ENCODE measurements around the gene TMEM184C.

TMEM184C gene

DNA sequence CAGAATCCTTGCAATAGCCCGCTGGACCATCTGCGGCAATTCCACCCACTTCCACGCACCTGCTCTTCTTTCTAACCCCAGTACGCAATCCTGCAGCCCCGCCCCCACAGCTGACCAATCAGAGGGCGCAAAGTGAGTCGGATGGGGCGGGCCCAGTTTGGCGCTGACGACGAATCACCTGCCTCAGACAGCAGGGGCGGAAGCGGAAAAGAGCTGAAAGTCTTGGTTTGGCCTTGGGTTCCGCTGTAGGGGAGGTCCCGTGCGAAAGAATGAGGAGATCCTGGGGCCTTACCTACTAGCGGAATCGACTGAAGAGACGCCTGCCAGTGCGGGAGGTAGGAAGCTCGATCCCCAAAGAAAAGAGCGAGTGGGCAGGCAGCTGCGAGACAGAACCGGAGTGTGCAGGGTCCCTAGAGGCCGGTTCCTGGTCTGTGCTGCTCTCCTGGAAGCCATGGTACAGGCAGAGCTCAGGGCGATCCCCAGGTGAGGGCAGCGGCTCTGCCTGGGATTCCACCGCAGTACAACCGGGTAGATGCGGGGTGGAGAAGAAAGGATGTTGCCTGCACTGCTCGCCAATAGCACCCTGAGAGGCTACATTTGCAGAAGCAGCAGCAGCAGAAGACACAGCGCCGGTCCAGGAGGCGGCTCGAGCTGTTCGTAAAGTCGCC lies at the start of gene TMEM184C:
Gene TMEM184C (plus strand): TSS at position 225 of the 668 bp plus-strand sequence. CDS start 560 bp downstream, outside the sequence.
- peak; percentile 87 for DNase-seq

DNA sequence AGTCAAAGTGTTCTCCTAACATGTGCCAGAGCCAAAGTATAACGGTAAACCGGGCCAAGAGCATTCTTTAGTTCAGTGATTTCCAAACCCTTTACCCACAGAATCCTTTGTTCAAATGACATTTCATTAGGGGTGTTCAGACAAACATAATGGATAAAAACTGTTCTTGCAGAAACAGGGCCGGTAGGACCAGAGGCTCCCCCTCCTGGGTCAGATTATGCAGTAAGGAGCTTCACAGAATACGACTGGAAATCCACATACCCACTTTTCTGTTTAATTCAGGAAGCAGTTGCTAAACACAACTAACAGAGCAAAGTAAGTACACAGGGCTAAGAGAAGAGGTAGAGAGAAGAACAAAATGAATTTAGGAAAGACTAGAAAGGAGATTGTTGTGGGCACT lies 46.6 kb upstream of the TMEM184C start:
- no peak for DNase-seq

DNA sequence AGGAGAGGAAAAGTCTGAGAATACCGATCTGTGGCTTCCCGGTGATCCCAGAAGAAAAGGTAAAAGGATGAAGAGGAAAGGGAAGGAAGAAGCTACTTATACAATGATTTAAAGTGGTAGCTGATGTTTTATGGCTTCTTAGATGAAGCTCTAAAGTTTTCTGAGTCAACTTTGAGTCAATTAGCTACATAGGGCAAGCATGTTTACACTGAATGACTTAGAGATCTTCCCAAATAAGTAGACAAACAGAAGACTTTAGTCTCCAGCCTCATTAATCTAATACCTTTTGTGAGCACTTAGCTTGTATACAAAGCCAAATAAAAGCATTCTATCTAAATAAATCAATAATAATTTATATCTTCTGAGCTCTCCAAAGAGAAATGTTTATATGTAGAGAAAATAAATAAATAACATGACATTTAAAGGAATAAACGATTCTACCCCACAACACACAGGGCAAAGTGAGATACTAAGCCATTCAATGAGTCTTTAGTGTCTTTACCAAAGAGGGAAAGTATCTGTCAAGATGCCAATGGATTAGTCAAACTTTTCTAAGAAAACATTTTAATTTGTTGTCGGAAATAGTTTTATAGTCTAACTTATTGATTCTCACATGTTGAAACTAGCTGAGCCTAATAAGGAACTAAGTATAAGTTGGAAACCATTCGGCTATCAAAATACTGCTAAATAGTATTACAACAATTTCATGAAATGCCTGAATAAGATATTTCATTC lies 46.0 kb upstream of the TMEM184C start:
- DNase-seq, result no peak

DNA sequence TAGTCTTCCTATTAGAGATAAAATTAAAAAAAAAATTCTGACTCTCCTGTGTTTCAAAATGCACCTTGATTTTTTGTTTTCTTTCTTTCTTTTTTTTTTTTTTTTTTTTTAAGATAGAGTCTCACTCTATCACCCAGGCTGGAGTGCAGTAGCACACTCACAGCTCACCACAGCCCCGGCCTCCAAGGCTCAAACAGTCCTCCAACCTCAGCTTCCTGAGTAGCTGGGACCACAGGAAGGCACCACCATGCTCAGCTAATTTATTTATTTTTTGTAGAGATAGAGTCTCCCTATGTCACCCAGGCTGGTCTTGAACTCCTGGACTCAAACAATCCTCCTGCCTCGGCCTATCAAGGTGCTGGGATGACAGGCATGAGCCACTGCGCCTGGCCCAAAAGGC lies 41.1 kb upstream of the TMEM184C start:
- DNase-seq, result no peak

DNA sequence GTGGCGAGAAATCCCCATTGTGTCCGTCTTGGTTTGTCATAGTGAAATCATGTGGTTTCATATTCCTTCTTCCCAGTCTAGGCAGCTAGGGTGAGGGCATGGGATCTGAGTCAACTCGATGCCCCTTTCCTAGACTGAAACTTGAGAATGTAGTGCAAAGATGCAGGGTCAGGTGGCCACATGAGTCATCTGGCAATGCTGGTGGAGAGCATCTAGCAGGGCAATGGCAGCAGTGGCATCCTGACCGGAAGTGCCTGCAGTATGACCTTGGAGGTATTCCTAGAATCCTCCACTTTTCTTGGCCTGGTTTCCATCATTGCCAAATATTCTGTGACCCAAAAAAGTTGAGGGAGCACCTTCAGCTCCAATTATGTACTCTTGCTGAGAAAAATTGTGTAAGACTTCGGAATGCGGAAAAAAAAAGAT lies 39.1 kb upstream of the TMEM184C start:
- DNase-seq, result no peak

DNA sequence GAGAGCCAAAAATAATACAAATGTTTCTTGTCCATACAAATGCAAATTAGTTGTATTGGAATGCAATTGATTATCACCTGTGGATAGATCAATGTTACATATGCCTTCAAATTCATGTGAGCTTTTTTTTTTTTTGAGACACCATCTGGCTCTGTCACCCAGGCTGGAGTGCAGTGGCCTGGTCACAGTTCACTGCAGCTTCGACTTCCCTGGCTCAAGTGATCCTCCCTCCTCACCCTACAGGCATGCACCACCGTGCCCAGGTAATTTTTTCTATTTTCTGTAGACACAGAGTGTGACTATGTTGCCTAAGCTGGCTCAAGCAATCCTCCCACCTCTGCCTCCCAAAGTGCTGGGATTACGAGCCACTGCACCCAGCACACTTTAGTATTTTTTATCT lies 38.6 kb upstream of the TMEM184C start:
- no peak for DNase-seq

DNA sequence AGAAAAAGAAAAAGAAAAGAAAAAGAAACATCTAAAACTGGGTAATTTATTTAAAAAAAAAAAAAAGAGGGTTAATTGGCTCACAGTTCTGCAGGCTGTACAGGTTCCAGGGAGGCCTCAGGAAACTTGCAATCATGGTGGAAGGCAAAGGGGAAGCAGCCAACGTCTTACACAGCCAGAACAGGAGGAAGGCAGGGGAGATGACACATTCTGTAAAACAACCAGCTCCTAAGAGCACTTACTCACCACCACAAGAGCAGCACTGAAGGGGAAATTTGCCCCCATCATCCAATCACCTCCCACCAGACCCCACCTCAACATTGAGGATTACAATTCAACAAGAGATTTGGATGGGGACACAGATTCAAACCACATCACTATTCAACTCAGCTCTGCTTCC lies 36.8 kb upstream of the TMEM184C start:
- DNase-seq, result no peak

DNA sequence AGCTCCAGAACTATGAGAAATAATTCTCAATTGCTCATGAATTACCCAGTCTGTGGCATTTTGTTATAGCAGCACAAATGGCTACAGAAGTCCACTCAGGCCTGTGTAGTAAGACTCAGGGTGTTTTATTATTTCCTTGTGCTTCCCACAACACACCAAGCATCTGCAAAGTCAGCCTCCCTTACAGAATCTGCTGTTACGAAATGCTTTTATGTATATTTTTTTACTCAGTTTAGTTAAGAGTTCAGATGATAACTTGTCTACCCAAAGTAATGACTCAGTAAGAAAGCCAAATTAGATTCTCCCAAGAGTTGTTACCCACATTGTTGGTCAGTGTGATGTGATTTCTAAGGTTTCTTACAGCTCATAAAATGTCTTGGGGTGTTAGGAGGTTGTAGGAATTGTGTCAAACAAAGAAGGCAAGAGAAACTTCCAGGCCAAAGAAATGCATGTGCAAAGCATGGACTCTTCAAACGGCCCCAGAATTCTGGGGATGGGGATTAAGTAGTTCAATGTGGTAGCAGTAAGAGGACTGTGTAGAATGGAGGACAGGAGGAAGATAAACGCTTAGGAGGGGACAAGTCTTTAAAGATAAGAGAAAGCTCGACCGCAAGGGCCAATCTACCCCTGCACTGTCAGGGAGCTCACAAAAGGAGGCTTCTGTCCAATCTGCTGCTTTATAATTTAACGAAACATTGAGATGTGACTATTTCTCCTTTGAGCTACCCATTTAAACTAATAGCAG lies 35.4 kb upstream of the TMEM184C start:
- DNase-seq, result no peak

DNA sequence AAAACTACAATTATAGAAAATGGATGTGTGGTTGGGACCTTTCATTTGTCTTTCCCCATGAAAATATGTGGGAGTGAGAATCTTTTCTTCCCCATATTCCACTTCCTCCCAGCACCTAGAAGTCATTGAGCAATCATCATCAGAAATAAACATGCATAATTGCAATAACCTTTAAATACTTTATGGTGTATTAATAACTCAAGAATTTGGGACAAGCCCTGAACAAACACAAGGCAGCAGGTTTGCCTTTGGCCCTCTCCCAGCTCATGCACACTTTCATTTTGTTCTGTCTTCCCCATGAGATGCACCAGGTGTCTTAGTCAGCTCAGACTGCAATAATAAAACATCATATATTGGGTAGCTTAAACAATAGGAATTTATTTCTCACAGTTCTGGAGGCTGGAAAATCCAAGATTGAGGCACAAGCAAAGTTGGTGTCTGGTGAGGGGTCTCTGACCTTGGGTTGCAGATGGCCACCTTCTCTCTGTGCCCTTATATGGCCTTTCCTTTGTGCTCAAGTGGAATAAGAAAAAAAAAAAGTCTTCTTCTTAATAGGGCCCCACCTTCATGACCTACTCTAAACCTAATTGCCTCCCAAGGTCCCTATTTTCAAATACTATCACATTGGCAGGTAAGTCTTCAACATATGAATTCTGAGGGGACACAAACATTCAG lies 34.7 kb upstream of the TMEM184C start:
- no peak for DNase-seq

DNA sequence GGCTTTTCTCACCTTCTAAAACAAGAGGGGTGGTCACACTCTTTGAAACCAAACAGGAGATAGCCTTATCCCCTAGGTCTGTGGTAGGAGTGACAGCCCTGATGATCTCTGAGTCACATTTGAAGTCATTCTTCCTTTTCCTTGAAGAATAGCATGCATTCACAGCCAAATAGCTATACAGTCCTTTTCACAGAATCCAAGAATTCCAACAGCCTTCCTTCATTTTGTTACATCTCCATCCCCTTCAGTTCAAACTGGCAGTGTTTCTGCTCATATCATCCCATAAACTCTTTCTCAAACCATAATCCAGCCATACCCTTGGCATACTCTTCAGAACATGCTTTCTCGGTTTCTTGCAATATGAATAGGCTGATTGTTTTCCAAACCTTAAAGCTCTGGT lies 33.3 kb upstream of the TMEM184C start:
- DNase-seq, result no peak

DNA sequence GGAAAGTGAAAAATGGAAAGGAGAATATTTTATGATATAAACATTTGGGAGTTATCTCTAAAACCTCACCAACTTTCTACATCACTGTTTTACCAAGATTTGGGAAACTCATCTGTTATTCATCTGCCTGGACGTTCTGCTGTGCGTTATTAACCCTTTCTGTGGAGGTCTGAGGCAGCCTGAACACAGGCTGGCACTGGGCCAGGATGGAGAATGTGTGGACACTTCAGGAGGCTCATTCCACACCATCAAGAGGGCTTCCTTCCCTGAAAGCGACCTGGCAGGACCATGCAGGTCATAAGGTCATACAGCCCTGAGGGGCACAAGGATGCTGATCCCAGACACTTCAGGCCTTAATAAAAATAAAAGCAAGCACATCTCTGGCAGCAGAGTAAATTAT lies 31.2 kb upstream of the TMEM184C start:
- no peak for DNase-seq

DNA sequence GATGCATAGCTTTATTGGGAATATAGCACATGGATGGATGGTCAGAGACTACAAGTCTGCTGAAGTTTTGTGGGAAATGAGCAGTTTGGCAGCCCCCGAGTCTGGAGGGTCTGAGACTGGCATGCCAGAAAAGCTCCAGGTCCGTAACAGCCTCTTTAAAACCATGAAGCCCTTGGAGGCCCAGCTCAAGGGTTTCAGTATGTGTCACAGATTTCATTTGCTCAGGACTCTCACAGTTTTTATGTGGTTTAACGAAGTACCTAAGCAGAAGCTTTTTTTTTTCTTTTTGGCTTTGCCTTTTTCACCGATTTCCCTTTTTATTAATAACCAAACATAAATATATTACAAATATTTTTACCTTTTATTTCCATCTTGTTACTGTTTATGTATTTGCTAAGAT lies 30.6 kb upstream of the TMEM184C start:
- no peak for DNase-seq

DNA sequence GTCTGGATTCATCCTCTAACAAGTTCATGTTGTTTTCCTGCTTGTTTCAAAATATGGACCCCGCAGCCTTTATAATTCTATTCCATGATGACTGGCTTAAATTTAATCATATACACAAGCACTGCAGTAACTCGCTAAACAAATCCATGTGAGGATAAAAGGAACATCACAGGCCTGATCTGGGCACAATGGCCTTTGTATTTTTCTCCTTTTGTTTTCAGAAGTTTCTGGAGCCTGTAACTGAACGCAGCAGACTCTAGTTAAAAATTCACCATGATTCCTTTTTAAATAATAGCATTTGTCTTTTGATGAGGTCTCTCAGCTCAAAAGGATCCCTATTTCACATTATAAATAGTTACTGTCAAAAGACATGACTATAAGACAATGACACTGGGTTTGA lies 30.2 kb upstream of the TMEM184C start:
- DNase-seq, result no peak

DNA sequence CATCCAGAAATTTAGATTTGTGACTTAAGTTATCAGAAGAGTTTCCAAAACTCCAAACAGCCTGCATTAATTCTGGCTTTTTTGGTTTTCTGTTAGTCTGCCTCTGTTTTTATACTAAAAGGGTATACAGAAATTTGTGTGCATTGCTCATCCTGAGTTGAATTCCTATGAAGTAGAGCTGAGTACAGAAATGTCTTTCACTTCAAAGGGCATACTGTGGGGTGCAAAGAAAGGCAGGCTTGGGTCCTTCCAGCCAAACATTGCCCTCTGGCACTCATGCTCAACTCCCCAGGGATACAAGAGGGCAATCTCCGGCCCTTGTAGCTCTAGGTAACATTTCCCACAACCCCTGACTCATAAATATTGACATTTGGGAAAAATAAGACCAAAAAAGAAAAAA lies 27.6 kb upstream of the TMEM184C start:
- no peak for DNase-seq

DNA sequence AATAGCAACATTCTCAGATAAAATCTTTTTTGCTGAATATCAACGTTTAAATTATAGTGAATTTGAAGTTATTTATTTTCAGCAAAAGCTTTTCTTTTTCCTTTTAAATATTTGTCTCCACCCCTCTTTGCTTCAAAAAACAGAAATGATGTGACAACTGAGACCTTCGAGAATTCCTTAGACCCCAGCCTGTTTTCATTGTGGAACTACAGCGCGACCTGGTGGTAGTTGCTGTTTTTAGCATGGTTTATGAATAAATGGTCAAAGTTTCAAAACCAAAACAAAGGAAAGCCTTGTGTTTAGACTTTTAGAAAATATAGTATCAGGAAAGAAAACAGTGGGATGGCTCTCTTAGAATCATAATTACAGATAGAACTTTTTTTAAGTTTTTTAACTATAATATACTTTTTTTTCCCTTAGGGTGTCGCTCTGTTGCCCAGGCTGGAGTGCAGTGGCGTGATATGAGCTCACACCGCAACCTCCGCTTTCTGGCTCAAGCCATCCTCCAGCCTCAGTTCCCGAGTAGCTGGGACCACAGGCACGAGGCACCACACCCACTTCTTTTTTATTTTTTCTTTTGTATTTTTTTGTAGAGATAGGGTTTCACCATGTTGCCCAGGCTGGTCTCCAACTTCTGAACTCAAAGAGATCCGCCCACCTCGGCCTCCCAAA lies 26.8 kb upstream of the TMEM184C start:
- no peak for DNase-seq

DNA sequence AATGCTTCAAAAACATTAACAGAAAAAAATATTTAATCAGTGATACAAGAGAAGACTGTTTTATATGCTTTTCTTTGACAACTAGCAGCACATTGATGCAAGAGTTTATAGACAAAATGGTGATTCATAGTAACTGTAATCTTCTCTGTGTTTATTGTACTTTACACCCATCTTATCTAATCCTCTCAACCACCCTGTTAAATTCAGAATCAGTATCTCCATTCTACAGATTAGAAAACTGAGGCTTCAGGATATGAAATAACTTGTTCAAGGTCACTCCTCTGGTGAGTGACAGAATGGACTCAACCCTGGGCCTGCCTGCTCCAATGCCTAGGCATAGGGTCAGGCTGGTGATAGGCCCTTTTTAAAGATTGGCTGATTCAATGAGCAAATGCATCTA lies 26.1 kb upstream of the TMEM184C start:
- DNase-seq, result no peak

DNA sequence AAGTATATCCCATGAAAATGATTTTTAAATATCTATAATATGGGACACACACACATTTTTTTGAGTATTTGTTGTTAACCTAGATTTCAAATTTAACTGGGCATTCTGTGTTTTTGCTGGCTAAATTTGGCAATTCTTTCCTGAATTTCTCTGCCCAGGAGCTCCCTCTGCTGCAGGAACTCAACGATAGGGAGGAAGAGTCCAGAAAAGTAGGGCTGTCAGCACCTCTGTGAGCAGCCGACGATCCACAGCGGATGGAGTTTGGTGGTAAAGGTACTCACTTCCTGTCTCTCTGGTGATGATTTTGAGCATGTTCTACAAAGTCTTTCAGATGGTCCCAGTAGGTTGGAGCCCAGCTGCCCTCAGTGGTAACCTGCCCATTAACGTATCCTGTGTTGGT lies 23.1 kb upstream of the TMEM184C start:
- no peak for DNase-seq

DNA sequence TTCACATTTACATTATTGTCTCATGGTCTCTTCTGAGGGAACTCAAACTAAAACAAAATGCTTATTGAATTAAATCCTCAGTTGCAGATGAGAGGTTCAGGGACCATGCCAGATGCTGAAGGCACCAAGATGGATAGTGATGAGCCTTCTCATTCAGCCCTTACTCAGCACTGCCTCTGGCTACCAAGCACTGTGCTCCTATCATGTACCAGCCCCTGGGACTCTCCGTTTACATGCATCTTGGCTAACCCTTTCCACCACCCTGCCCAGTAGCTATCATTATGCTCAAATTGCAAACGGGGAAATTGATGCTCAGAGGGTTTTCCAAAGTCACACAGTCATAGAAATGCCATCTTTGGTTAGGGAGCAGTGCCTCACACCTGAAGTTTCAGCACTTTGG lies 22.6 kb upstream of the TMEM184C start:
- DNase-seq, result no peak

DNA sequence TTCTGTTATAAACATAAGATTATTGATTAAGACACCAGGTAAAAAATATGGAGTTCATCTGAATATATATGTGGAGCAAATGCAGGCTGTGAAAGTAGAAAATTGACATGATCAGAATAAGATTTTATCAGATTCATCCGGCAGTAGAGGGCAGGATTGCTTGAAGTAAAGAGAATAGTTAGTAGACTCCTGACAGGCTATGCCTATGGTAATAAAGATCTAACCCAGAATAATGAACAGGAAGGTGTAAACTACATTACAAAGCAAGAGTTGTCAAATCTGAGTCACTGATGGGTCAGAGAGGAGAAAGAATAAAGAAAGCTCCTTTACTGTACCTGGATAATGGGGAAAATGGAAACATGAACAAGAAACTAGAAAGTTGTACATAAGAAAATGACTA lies 20.8 kb upstream of the TMEM184C start:
- no peak for DNase-seq

DNA sequence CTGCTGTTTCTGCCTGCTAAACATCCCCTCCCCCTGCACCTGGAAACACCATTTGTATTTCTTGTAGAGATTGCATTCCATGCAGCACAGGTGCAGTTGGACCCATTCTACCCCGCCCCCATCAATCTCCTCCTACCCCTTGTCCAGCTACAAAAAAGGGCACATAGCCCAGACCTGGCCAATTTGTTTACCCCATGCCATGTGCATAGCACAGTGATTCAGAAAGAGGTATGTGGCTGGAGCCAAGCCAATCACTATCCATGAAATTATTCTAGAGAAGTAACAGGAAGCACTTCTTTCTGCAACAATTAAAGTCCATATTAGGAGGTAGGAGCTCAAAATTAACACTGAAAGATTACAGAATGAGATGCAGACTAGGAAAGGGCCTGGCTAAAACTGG lies 20.2 kb upstream of the TMEM184C start:
- no peak for DNase-seq

DNA sequence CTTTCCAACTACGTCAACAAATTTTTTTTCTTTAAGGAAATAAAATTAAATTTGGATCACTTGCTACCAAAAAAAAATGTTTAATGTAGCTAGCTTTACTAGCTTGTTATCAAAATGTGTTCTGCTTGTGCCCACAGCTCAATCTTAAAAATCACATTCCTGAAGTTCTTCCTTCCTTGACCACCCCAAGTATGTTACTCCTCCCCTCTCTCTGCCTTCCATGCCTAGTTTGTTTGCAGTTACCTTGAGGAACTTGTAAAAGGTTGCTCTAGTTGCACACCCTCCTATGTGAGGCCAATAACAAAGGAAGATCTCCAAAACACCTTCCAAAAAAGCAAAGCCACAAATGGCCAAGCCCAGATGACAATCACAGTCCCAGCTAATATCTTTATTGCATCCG lies 19.6 kb upstream of the TMEM184C start:
- no peak for DNase-seq

DNA sequence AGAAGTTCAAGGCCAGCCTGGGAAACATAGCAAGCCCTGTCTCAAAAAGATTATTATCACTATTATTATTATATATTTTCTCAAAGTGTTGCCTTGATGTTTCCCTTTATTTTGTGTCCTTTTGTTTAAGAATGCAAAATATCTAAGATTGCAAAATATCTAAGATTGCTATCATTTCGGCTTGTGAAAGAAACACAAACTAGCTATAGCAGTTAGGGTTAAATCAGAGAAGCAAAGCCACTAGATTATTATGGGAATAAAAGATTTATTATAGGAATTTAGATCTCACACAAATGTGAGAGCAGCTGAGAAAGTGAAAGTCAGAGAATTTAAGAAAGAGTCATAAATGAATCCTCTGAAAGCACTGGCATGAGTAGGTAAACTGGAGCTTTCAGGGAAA lies 18.0 kb upstream of the TMEM184C start:
- DNase-seq, result no peak

DNA sequence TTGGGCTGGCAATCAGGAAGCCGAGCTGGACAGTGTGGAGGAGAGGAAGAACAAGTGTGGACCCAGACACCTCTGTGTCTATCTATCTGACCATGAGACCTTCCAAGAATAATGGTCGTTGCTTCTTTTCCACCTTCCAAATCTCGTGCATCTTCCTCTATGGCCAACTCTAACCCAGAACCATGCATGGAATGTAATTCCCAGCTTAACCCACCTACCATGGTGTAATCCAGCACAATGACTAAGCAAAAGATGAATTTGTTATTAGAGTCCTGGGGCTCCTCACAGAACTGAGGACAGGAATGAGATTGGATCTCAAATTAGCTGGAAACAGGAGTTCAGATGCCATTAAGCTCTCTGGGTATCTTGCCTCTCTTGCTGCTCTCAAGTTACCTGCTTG lies 17.4 kb upstream of the TMEM184C start:
- no peak for DNase-seq
